A549 (cell line): Measurements from ENCODE around the gene FAM217B. TPM values are rescaled to one million over a fixed set of nuclear protein-coding genes. Genes with fewer than 3 reads are reported as not detected.

Experiments
- ATAC-seq, 2 experiments: fragments of 200-7000 bp in 1 of 2; fragments of >200 bp in 1 of 2; cut with Nextera tagmentation in 1 of 2; cut with Tn5 transposase in 1 of 2; 3 replicates each; pipeline versions ENCODE4 v1.8.0 to v1.9.1; 2018 to 2020; ENCODE audit warnings: mild to moderate bottlenecking in 1 of 2, moderate library complexity in 1 of 2
- CTCF ChIA-PET: fragments of 300-600 bp; sonication (Branson Sonifier 250); formaldehyde crosslinking; extraction: SDS; loops from one replicate; lab custom pipeline; 2021; ENCODE audit warnings: antibody characterized with exemption, inconsistent platforms; lab: Yijun Ruan, JAX
- POLR2A ChIA-PET: fragments of 350-600 bp; formaldehyde crosslinking; extraction: SDS; loops from one replicate; lab custom pipeline; 2021; ENCODE audit warnings: antibody characterized with exemption, inconsistent platforms; lab: Yijun Ruan, JAX
- DNase-seq, 2 experiments: peaks; one replicate each; pipeline versions ENCODE4 v3.0.0 to v3.0.0-alpha.2; 2011 to 2016; ENCODE audit warnings: low read depth in 1 of 2, low spot score in 1 of 2
- FAIRE-seq: peaks from 2 replicates; lab custom pipeline; 2011; peaks lifted over from hg19 to GRCh38; lab: Jason Lieb, UNC
- H3K27ac ChIP-seq, 2 experiments: fragments of >200 bp; sonication (Bioruptor Twin); formaldehyde crosslinking; 3 replicates each; pipeline ENCODE4 v1.5.1; 2016 to 2017
- H3K4me1 ChIP-seq: fragments of >200 bp; sonication (Bioruptor Twin); formaldehyde crosslinking; 3 replicates; pipeline ENCODE4 v1.6.1; 2016
- H3K4me2 ChIP-seq: fragments of >200 bp; sonication (Bioruptor Twin); formaldehyde crosslinking; 3 replicates; pipeline ENCODE4 v1.6.1; 2016
- H3K4me3 ChIP-seq: fragments of >200 bp; sonication (Bioruptor Twin); formaldehyde crosslinking; 3 replicates; pipeline ENCODE4 v1.5.1; 2016
- H3K9me3 ChIP-seq: fragments of >200 bp; sonication (Bioruptor Twin); formaldehyde crosslinking; 3 replicates; pipeline ENCODE4 v1.6.1; 2016
- BCL3 ChIP-seq: fragments of >200 bp; sonication (Bioruptor Twin); formaldehyde crosslinking; IDR thresholded peaks from 3 replicates; pipeline ENCODE4 v1.6.1; 2016
- CBX8 ChIP-seq: fragments of 200-600 bp; sonication (generic); IDR thresholded peaks from 2 replicates; pipeline ENCODE4 v1.6.1; 2016
- CHD2 ChIP-seq: fragments of 150-350 bp; IDR thresholded peaks from 2 replicates; pipeline ENCODE4 v1.6.1; 2014; ENCODE audit warnings: low read length; ENCODE audit not compliant: partially characterized antibody
- CTCF ChIP-seq: fragments of >200 bp; sonication (Bioruptor Twin); formaldehyde crosslinking; IDR thresholded peaks from 3 replicates; pipeline ENCODE4 v1.5.1; 2016
- E2F6 ChIP-seq: IDR thresholded peaks from 2 replicates; pipeline ENCODE4 v1.6.1; 2012; ENCODE audit warnings: low read depth, borderline replicate concordance
- FOSB ChIP-seq: fragments of 250-450 bp; sonication (Bioruptor Pico); IDR thresholded peaks from 2 replicates; pipeline ENCODE4 v1.5.0; 2020; ENCODE audit warnings: mild to moderate bottlenecking, moderate library complexity
- HDAC2 ChIP-seq: fragments of 200-600 bp; sonication (generic); IDR thresholded peaks from 2 replicates; pipeline ENCODE4 v1.6.1; 2016
- HES2 ChIP-seq: fragments of >200 bp; sonication (Bioruptor Twin); formaldehyde crosslinking; IDR thresholded peaks from 2 replicates; pipeline ENCODE4 v1.6.1; 2016
- HOXA7 ChIP-seq: fragments of 250-450 bp; sonication (Bioruptor Pico); IDR thresholded peaks from 2 replicates; pipeline ENCODE4 v1.5.0; 2020; ENCODE audit warnings: mild to moderate bottlenecking, moderate library complexity
- HOXB5 ChIP-seq: fragments of 250-450 bp; sonication (Bioruptor Pico); IDR thresholded peaks from 2 replicates; pipeline ENCODE4 v1.5.0; 2020; ENCODE audit warnings: mild to moderate bottlenecking, moderate library complexity
- JUN ChIP-seq, 2 experiments: fragments of >200 bp; sonication (Bioruptor Twin); formaldehyde crosslinking; IDR thresholded peaks; 2 replicates in 1 of 2; 3 replicates in 1 of 2; pipeline ENCODE4 v1.6.1; 2016 to 2017
- MYC ChIP-seq: IDR thresholded peaks from 2 replicates; pipeline ENCODE4 v1.6.1; 2012; ENCODE audit warnings: mild to moderate bottlenecking, inconsistent platforms, low read length, improper control_type of control experiment, borderline replicate concordance
- PBX3 ChIP-seq: IDR thresholded peaks from 2 replicates; pipeline ENCODE4 v1.6.1; 2012
- RCOR1 ChIP-seq: fragments of 150-350 bp; IDR thresholded peaks from 2 replicates; pipeline ENCODE4 v1.6.1; 2014; ENCODE audit warnings: antibody characterized with exemption, low read length, low read depth
- REST ChIP-seq: fragments of 200-600 bp; sonication (generic); IDR thresholded peaks from 2 replicates; pipeline ENCODE4 v1.6.1; 2016; ENCODE audit warnings: antibody characterized with exemption, mild to moderate bottlenecking, moderate library complexity
- SREBF2 ChIP-seq: fragments of 450-650 bp; IDR thresholded peaks from 2 replicates; pipeline ENCODE4 v1.6.1; 2014; ENCODE audit warnings: mild to moderate bottlenecking, moderate library complexity
- WGBS: methylation state at CpG from one replicate; pipeline ENCODE4 v1.1.6; 2017; ENCODE audit errors: missing lambda C conversion rate; 5-methylcytosine and 5-hydroxymethylcytosine counted together
- polyA plus RNA-seq, 4 experiments: library from polyadenylated mRNA; depleted of rRNA in 3 of 4; stranded (reverse); fragments of >200 nt; fragmentation: RNase III in 1 of 4; extraction: RNeasy Plus Mini Kit Qiagen cat#74134 plus additional on column Dnase treatment in 1 of 4; gene quantifications; 2 replicates in 3 of 4; 3 replicates in 1 of 4; pipeline ENCODE4 v1.2.3, GENCODE V29; 2011 to 2017

The FAM217B gene
- polyA plus RNA-seq, 2 of the 4 experiments (the other 2 are of a cell fraction) = 6.2 to 11.6 TPM

- no peak for DNase-seq
- no peaks in the 10 kb centered on the region for H3K9me3 ChIP-seq
- no peak for TF ChIP-seq SREBF2
- TF ChIP-seq CHD2 = no peak
- no peak for TF ChIP-seq HDAC2
- no peak for TF ChIP-seq CTCF
- TF ChIP-seq CBX8 = no peak
- no peak for TF ChIP-seq MYC
- TF ChIP-seq HOXB5 = no peak
- TF ChIP-seq RCOR1 = no peak
- TF ChIP-seq HES2 = no peak
- TF ChIP-seq JUN (IDR thresholded peaks at IDR 0.05) = no peak
- TF ChIP-seq BCL3 = no peak
- TF ChIP-seq FOSB (CRISPR knock-in tag) = no peak
- no peak for TF ChIP-seq REST
- H3K4me1 ChIP-seq = peaks cover 24% of the 10 kb centered on the region
- CTCF ChIA-PET = interaction anchor here (0.6 to 3.0 kb wide), 6 partner anchors 11 to 226 kb away, joined by 3 to 15 read pairs (median 3); no protein-coding TSS in a partner anchor
- POLR2A ChIA-PET = no interaction called here
- no peak overlapping the region for H3K27ac ChIP-seq
- peak overlapping the region; percentile 90 for H3K4me2 ChIP-seq
- FAIRE-seq = no peak
- ATAC-seq = no peak
- H3K4me3 ChIP-seq = no peak overlapping the region
- WGBS = 80% methylated on average over 7 of the region's 7 CpGs
Measured at GRCh38 chr20:59938696-59939051, 1.5 kb upstream of the FAM217B start.

GRCh38 chr20:59939052-59939878, 924 bp upstream of the FAM217B start:
- DNase-seq (no peak), ATAC-seq (no peak), FAIRE-seq (no peak)
- ChIA-PET POLR2A (interaction anchor here (0.9 to 1.5 kb wide), 5 partner anchors 8 to 92 kb away, joined by 3 to 11 read pairs (median 6); no protein-coding TSS in a partner anchor), CTCF (interaction anchor here (0.6 to 3.0 kb wide), 9 partner anchors 10 to 369 kb away, joined by 3 to 21 read pairs (median 4); no protein-coding TSS in a partner anchor)
- peaks cover 24% of the 10 kb centered on the region for H3K4me1 ChIP-seq
- no peaks in the 10 kb centered on the region for H3K9me3 ChIP-seq
- TF ChIP-seq HOXA7 (CRISPR knock-in tag) (no peak), E2F6 (no peak; the same call in 1 of the 2 replicates), PBX3 (no peak)
- H3K4me3 ChIP-seq = peak overlapping the region; percentile 82
- H3K27ac ChIP-seq = peak overlapping the region; percentile 95 to 96
- 90% methylated on average over 77 of the region's 104 CpGs for WGBS
- peak overlapping the region; percentile 90 for H3K4me2 ChIP-seq
